Esophagus muscularis mucosa (tissue), 4 donors: ENCODE results near the gene ERO1B.

Experiments used
- CTCF ChIP-seq, 3 experiments: fragments of 200-600 bp in 2 of 3; fragments of 450-650 bp in 1 of 3; sonication (generic) in 2 of 3; IDR thresholded peaks; one replicate each; pipeline ENCODE4 v1.5.1; 2017 to 2019; ENCODE audit warnings: antibody characterized with exemption in 3 of 3, mild to moderate bottlenecking in 2 of 3, moderate library complexity in 1 of 3
- EP300 ChIP-seq: sonication (generic); formaldehyde crosslinking; IDR thresholded peaks from one replicate; pipeline ENCODE4 v1.6.1; 2017; ENCODE audit warnings: antibody characterized with exemption
- POLR2A ChIP-seq: fragments of 450-650 bp; IDR thresholded peaks from one replicate; pipeline ENCODE4 v1.6.1; 2017; ENCODE audit warnings: antibody characterized with exemption, moderate library complexity, mild to moderate bottlenecking, low read depth
- POLR2AphosphoS5 ChIP-seq, 2 donors: sonication (generic); formaldehyde crosslinking; IDR thresholded peaks; one replicate each; pipeline ENCODE4 v1.6.1; 2017; ENCODE audit warnings: antibody characterized with exemption in 2 of 2

DNA sequence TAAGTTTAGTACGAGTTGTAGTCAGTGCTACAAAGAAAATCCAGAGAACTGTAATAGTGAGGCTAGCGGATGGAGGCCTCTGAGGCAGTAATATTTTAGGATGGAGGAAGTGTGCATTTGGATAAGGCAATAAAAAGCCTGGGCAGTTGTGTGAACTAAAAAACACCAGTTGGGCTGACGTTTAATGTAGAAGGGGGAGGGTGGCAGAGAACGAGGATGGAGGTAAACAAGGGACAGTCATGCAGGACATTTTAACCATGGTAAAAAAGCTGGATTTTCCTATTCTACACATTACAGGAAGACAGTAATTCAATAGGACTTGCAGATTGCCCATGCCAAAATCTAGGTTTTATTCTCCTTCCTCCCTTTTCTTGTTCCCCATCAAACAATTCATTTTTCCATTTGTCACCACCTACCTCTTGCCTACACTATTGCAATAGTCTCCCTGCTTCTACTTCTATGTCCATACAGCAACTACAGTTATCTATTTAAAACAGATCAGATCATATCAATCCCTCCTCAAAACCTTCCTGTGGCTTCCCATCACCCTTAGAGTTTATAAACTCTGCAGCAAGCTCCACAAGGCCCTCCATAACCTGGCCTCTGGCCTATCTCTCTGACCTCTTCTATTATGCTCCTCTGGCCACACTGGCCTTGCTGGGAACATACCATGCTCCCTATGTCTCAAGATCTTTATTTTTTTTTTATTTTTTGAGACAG, 27.7 kb downstream of the ERO1B start:
- no peak for TF ChIP-seq CTCF (IDR thresholded peaks at IDR 0.05)
- TF ChIP-seq POLR2A = no peak
- TF ChIP-seq POLR2AphosphoS5 (IDR thresholded peaks at IDR 0.05) = no peak
- no peak for TF ChIP-seq EP300
